22Rv1 (cell line): ENCODE measurements around the gene SHISA5.

ENCODE experiments used
- CTCF ChIP-seq: fragments of 450-650 bp; IDR thresholded peaks from 2 replicates; pipeline ENCODE4 v1.5.1; 2017; ENCODE audit warnings: mild to moderate bottlenecking
- ZFX ChIP-seq: fragments of 450-650 bp; IDR thresholded peaks from 2 replicates; pipeline ENCODE4 v1.6.1; 2017; ENCODE audit warnings: antibody characterized with exemption, borderline replicate concordance

DNA sequence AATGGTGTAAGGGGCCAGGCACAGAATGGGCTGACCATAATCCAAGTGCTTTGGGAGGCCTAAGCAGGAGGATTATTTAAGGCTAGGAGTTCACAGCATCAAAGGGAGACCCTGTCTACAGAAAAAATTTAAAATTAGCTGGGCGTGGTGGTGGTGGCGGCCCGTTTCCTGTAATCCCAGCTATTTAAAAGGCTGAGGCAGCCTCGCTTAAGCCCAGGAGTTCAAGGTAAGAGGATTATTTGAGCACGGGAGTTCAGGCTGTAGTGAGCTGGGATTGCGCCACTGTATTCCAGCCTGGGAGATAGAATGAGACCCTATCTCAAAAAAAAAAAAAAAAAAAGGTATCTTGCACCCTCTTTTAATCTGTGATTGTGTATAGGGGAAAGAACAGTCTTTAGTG is 62.0 kb downstream of the SHISA5 start:
- TF ChIP-seq CTCF (no peak), ZFX (no peak)
